ENCODE results near the gene RERE.

- TF ChIP-seq POLR2A (IDR thresholded peaks at IDR 0.05) (no peak), CTCF (IDR thresholded peaks at IDR 0.05) (no peak)
These were observed 359.6 kb downstream of the RERE start for GRCh38 chr1:8457760-8458381.

Data from adrenal gland (tissue), 5 donors.